Activated CD4-positive, alpha-beta memory T cell treated with anti-CD3 and anti-CD28 coated beads, Interleukin-2, amount 10 ng/mL, durations not matched to agents 7 days and 5 days (primary cell): ENCODE measurements around the gene GJA1. TPM values are rescaled to one million over a fixed set of nuclear protein-coding genes. Genes with fewer than 3 reads are reported as not detected.
"Not testable (repeated sequence)": the region's sequence is repeated elsewhere in the genome, so short reads cannot be mapped to it uniquely, and the experiment has no call there.

Source experiments
- CTCF ChIA-PET: fragments of 350-600 bp; sonication (Branson Sonifier 250); formaldehyde crosslinking; loops from one replicate; lab custom pipeline; 2021; ENCODE audit warnings: antibody characterized with exemption, inconsistent platforms; lab: Charles Lee
- POLR2A ChIA-PET: fragments of 350-600 bp; sonication (Branson Sonifier 250); formaldehyde crosslinking; loops from one replicate; lab custom pipeline; 2021; ENCODE audit warnings: antibody characterized with exemption; lab: Charles Lee
- DNase-seq: peaks from one replicate; pipeline ENCODE4 v3.0.0-alpha.2; 2020
- H3K27ac Mint-ChIP-seq: one replicate; pipeline ENCODE4 v1.8.0; 2021; ENCODE audit warnings: mild to moderate bottlenecking, mixed read lengths
- H3K27me3 Mint-ChIP-seq: one replicate; pipeline ENCODE4 v1.8.0; 2021; ENCODE audit warnings: mixed read lengths
- H3K36me3 Mint-ChIP-seq: one replicate; pipeline ENCODE4 v1.8.0; 2021; ENCODE audit warnings: low read depth, mixed read lengths
- H3K4me1 Mint-ChIP-seq: one replicate; pipeline ENCODE4 v1.8.0; 2021; ENCODE audit warnings: mixed read lengths
- H3K4me3 Mint-ChIP-seq: one replicate; pipeline ENCODE4 v1.8.0; 2021; ENCODE audit warnings: mild to moderate bottlenecking, mixed read lengths
- H3K9me3 Mint-ChIP-seq: one replicate; pipeline ENCODE4 v1.8.0; 2021; ENCODE audit warnings: mixed read lengths
- total RNA-seq, 2 experiments: library from RNA; stranded (reverse); gene quantifications; one replicate each; pipeline ENCODE4 v1.2.3, GENCODE V29; 2021

Gene GJA1
- total RNA-seq, 2 experiments from 2014 or later = not detected

GRCh38 chr6:121442576-121442975, 7.1 kb downstream of the GJA1 start:
- no peak for DNase-seq
- ChIA-PET POLR2A (no interaction called here), CTCF (no interaction called here)
- no peak overlapping the region for H3K27ac Mint-ChIP-seq
- peaks cover 19% of the 10 kb centered on the region for H3K27me3 Mint-ChIP-seq
- no peaks in the 10 kb centered on the region for H3K36me3 Mint-ChIP-seq
- H3K4me3 Mint-ChIP-seq = no peak overlapping the region
- H3K9me3 Mint-ChIP-seq = no peaks in the 10 kb centered on the region
- peaks cover 4% of the 10 kb centered on the region for H3K4me1 Mint-ChIP-seq

GRCh38 chr6:121443971-121444541, 8.6 kb downstream of the GJA1 start:
- H3K36me3 Mint-ChIP-seq = no peaks in the 10 kb centered on the region
- POLR2A ChIA-PET = no interaction called here

GRCh38 chr6:121446705-121447104, 11.3 kb downstream of the GJA1 start:
- H3K36me3 Mint-ChIP-seq, H3K27me3 Mint-ChIP-seq, DNase-seq, H3K4me1 Mint-ChIP-seq, H3K4me3 Mint-ChIP-seq, H3K9me3 Mint-ChIP-seq, CTCF ChIA-PET, H3K27ac Mint-ChIP-seq, POLR2A ChIA-PET: not testable (repeated sequence)

More at GRCh38 chr6:121443971-121444541, 8.6 kb downstream of the GJA1 start:
- Mint-ChIP-seq H3K27me3 (peaks cover 10% of the 10 kb centered on the region), H3K4me3 (no peak overlapping the region), H3K4me1 (no peaks in the 10 kb centered on the region), H3K9me3 (no peaks in the 10 kb centered on the region), H3K27ac (no peak overlapping the region)
- no peak for DNase-seq
- CTCF ChIA-PET = no interaction called here

GRCh38 chr6:121447746-121448145, 12.3 kb downstream of the GJA1 start:
- H3K9me3 Mint-ChIP-seq, H3K4me3 Mint-ChIP-seq, H3K36me3 Mint-ChIP-seq, CTCF ChIA-PET, H3K4me1 Mint-ChIP-seq, POLR2A ChIA-PET, H3K27ac Mint-ChIP-seq, H3K27me3 Mint-ChIP-seq, DNase-seq: not testable (repeated sequence)

GRCh38 chr6:121448528-121448927, 13.1 kb downstream of the GJA1 start:
- POLR2A ChIA-PET, H3K27ac Mint-ChIP-seq, CTCF ChIA-PET, H3K9me3 Mint-ChIP-seq, H3K4me3 Mint-ChIP-seq, DNase-seq, H3K36me3 Mint-ChIP-seq, H3K4me1 Mint-ChIP-seq, H3K27me3 Mint-ChIP-seq: not testable (repeated sequence)

GRCh38 chr6:121449331-121449730, 13.9 kb downstream of the GJA1 start:
- no peak overlapping the region for H3K4me3 Mint-ChIP-seq
- ChIA-PET CTCF (no interaction called here), POLR2A (no interaction called here)
- H3K9me3 Mint-ChIP-seq = no peaks in the 10 kb centered on the region
- no peaks in the 10 kb centered on the region for H3K4me1 Mint-ChIP-seq
- H3K27ac Mint-ChIP-seq = no peak overlapping the region
- H3K27me3 Mint-ChIP-seq = no peaks in the 10 kb centered on the region
- no peaks in the 10 kb centered on the region for H3K36me3 Mint-ChIP-seq
- no peak for DNase-seq

- POLR2A ChIA-PET = no interaction called here
- Mint-ChIP-seq H3K36me3 (no peaks in the 10 kb centered on the region), H3K27me3 (no peaks in the 10 kb centered on the region), H3K4me3 (no peak overlapping the region), H3K27ac (no peak overlapping the region), H3K9me3 (no peaks in the 10 kb centered on the region), H3K4me1 (no peaks in the 10 kb centered on the region)
- DNase-seq = no peak
- CTCF ChIA-PET = no interaction called here
Observed at GRCh38 chr6:121450242-121450641, 14.8 kb downstream of the GJA1 start.

GRCh38 chr6:121451250-121451649, 15.8 kb downstream of the GJA1 start:
- H3K36me3 Mint-ChIP-seq = no peaks in the 10 kb centered on the region
- H3K4me1 Mint-ChIP-seq = no peaks in the 10 kb centered on the region
- H3K27ac Mint-ChIP-seq = no peak overlapping the region
- ChIA-PET POLR2A (no interaction called here), CTCF (no interaction called here)
- DNase-seq = no peak
- no peaks in the 10 kb centered on the region for H3K27me3 Mint-ChIP-seq
- H3K4me3 Mint-ChIP-seq = no peak overlapping the region
- H3K9me3 Mint-ChIP-seq = no peaks in the 10 kb centered on the region

- Mint-ChIP-seq H3K4me3 (no peak overlapping the region), H3K4me1 (no peaks in the 10 kb centered on the region), H3K27me3 (no peaks in the 10 kb centered on the region), H3K27ac (no peak overlapping the region), H3K36me3 (no peaks in the 10 kb centered on the region), H3K9me3 (no peaks in the 10 kb centered on the region)
- DNase-seq = no peak
- ChIA-PET POLR2A (no interaction called here), CTCF (no interaction called here)
Observed at GRCh38 chr6:121453191-121453590, 17.7 kb downstream of the GJA1 start.

GRCh38 chr6:121460170-121460569, 24.7 kb downstream of the GJA1 start:
- Mint-ChIP-seq H3K27ac (no peak overlapping the region), H3K4me1 (no peaks in the 10 kb centered on the region), H3K9me3 (no peaks in the 10 kb centered on the region), H3K27me3 (no peaks in the 10 kb centered on the region), H3K4me3 (no peak overlapping the region), H3K36me3 (no peaks in the 10 kb centered on the region)
- ChIA-PET CTCF (no interaction called here), POLR2A (no interaction called here)
- no peak for DNase-seq

GRCh38 chr6:121463087-121463486, 27.6 kb downstream of the GJA1 start:
- H3K36me3 Mint-ChIP-seq = no peaks in the 10 kb centered on the region
- no peaks in the 10 kb centered on the region for H3K27me3 Mint-ChIP-seq
- no peak overlapping the region for H3K27ac Mint-ChIP-seq
- POLR2A ChIA-PET = no interaction called here
- H3K4me3 Mint-ChIP-seq = no peak overlapping the region
- CTCF ChIA-PET = no interaction called here
- H3K4me1 Mint-ChIP-seq = no peaks in the 10 kb centered on the region
- no peaks in the 10 kb centered on the region for H3K9me3 Mint-ChIP-seq
- no peak for DNase-seq

- no peak for DNase-seq
- Mint-ChIP-seq H3K4me1 (no peaks in the 10 kb centered on the region), H3K36me3 (no peaks in the 10 kb centered on the region), H3K27ac (no peak overlapping the region), H3K9me3 (no peaks in the 10 kb centered on the region), H3K4me3 (no peak overlapping the region), H3K27me3 (no peaks in the 10 kb centered on the region)
- POLR2A ChIA-PET = no interaction called here
- CTCF ChIA-PET = no interaction called here
Observed at GRCh38 chr6:121465101-121465500, 29.7 kb downstream of the GJA1 start.

- Mint-ChIP-seq H3K36me3 (no peaks in the 10 kb centered on the region), H3K27me3 (no peaks in the 10 kb centered on the region), H3K4me1 (no peaks in the 10 kb centered on the region), H3K27ac (no peak overlapping the region), H3K9me3 (no peaks in the 10 kb centered on the region), H3K4me3 (no peak overlapping the region)
- CTCF ChIA-PET = no interaction called here
- POLR2A ChIA-PET = no interaction called here
- DNase-seq = no peak
Observed at GRCh38 chr6:121479486-121480098, 44.1 kb downstream of the GJA1 start.

- no peak for DNase-seq
- Mint-ChIP-seq H3K27ac (no peak overlapping the region), H3K27me3 (no peaks in the 10 kb centered on the region), H3K4me1 (no peaks in the 10 kb centered on the region), H3K36me3 (no peaks in the 10 kb centered on the region), H3K9me3 (no peaks in the 10 kb centered on the region), H3K4me3 (no peak overlapping the region)
- ChIA-PET CTCF (no interaction called here), POLR2A (no interaction called here)
Observed at GRCh38 chr6:121480099-121480713, 44.8 kb downstream of the GJA1 start.
